ENCODE data around the gene ADPRM.

- TF ChIP-seq EZH2 (IDR thresholded peaks at IDR 0.05; ENCODE audit: low read length): no peak
- no peak for TF ChIP-seq CTCF (optimal IDR thresholded peaks at IDR 0.05 in 1 of 3, IDR thresholded peaks at IDR 0.05 in 1 of 3, conservative IDR thresholded peaks at IDR 0.05 in 1 of 3; ENCODE audit: extremely low read depth in 1 of 3, insufficient read depth in 2 of 3, low read length in 3 of 3)
Measured at GRCh38 chr17:10742431-10742830, 45.0 kb downstream of the ADPRM start.
